ENCODE results near the gene AMER2. TPM values are rescaled to one million over a fixed set of nuclear protein-coding genes. Genes with fewer than 3 reads are reported as not detected.

Gene AMER2, protein sequence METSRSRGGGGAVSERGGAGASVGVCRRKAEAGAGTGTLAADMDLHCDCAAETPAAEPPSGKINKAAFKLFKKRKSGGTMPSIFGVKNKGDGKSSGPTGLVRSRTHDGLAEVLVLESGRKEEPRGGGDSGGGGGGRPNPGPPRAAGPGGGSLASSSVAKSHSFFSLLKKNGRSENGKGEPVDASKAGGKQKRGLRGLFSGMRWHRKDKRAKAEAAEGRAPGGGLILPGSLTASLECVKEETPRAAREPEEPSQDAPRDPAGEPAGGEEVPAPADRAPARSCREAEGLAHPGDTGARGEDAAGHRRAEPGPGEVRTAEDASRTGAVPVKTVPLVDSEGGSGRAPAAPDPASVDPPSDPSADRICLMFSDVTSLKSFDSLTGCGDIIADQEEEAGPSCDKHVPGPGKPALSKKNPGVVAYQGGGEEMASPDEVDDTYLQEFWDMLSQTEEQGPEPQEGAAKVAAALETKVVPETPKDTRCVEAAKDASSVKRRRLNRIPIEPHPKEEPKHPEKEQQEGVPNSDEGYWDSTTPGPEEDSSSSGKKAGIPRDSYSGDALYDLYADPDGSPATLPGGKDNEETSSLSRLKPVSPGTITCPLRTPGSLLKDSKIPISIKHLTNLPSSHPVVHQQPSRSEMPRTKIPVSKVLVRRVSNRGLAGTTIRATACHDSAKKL
- polyA plus RNA-seq = not detected

DNA sequence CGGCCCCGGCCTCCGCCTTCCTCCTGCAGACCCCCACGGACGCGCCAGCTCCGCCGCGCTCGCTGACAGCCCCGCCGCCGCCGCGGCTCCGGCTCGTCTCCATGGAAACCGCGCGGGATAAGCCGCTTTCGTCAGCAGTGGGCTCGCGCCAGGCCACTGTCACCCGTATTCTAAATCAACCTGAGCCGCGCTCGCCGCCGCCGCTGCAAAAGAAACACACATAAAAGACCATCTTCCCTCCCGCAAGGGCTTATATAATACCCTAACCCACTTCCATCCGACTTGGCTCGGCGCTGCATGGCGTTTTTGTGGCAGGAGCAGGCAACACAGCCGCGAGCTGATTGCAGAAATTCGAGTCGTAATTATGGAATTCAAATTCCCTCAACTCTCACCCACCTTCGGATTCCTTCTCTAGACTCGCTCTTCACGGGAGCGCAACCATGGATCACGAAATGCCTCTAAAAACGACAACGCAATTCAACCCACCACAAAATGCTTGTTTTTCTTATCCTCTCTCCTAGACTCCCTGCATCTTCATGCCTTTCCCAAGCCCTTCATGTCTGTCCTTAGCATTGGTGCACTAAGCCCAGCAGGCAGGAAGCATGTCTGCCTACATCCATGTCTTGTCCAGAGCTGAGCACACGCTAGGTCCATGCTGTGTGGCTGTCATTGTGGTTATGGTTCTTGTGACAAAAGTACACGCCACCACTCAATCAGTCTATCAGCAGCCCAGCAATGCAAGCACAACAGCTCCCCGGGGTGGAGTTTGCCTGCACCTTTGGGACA is at the start of gene AMER2:
Gene AMER2 (minus strand): TSS at position 772 of the 786 bp plus-strand sequence. CDS start 669 bp downstream, at position 103.
- Histone ChIP-seq H3K4me1 (ENCODE audit: control insufficient read depth in 2 of 2, insufficient read depth in 2 of 2, low read length in 1 of 2) (peaks cover 4 to 7% of the 10 kb centered on the region in 2 donors), H3K9me3 (ENCODE audit: control insufficient read depth in 2 of 2, insufficient read depth in 1 of 2, low read depth in 1 of 2, low read length in 1 of 2) (no peaks in the 10 kb centered on the region), H3K27ac (ENCODE audit: low read depth in 2 of 2, low read length in 1 of 2) (no peak within 1 kb of the TSS), H3K27me3 (ENCODE audit: control insufficient read depth in 1 of 2, insufficient read depth in 2 of 2, low read length in 2 of 2) (peaks cover 7 to 22% of the 10 kb centered on the region in 2 donors), H3K36me3 (ENCODE audit: control insufficient read depth in 2 of 2, insufficient read depth in 2 of 2, low read length in 1 of 2) (no peaks in the 10 kb centered on the region), H3K4me3 (ENCODE audit: low read depth in 1 of 2, low read length in 2 of 2) (peak within 1 kb of the TSS in 1 of 2 donors; percentile 48)
- 4 to 5% methylated on average over 50 of the region's 50 CpGs for WGBS, 2 donors

DNA sequence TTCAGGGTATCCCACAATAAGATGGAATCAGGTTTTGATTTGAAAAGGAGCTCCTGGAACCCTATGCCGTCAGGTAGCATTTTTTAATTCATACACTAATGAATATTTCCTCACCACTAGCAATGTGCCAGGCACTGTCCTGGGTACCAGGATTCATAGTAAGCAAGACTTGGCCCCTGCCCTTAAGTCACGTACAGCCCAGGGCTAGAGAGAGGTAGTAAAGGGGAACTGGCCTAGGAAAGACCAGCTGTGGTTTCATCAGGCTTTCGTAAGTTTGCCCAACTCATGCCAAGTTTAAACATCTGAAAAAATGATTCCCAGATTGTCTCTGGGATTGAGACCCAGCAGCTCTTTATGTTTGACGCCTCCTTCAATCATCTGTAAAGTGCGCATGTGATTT is 45.9 kb upstream of the AMER2 start:
- Histone ChIP-seq H3K4me1 (ENCODE audit: control insufficient read depth in 2 of 2, insufficient read depth in 2 of 2, low read length in 1 of 2) (peaks cover 2 to 6% of the 10 kb centered on the region in 2 donors), H3K27me3 (ENCODE audit: control insufficient read depth in 1 of 2, insufficient read depth in 2 of 2, low read length in 2 of 2) (no peaks in the 10 kb centered on the region), H3K27ac (ENCODE audit: low read depth in 2 of 2, low read length in 1 of 2) (no peak overlapping the region), H3K36me3 (ENCODE audit: control insufficient read depth in 2 of 2, insufficient read depth in 2 of 2, low read length in 1 of 2) (no peaks in the 10 kb centered on the region), H3K9me3 (ENCODE audit: control insufficient read depth in 2 of 2, insufficient read depth in 1 of 2, low read depth in 1 of 2, low read length in 1 of 2) (no peaks in the 10 kb centered on the region), H3K4me3 (ENCODE audit: low read depth in 1 of 2, low read length in 2 of 2) (no peak overlapping the region)
- WGBS, 2 donors = 69 to 75% methylated on average over 5 of the region's 5 CpGs

DNA sequence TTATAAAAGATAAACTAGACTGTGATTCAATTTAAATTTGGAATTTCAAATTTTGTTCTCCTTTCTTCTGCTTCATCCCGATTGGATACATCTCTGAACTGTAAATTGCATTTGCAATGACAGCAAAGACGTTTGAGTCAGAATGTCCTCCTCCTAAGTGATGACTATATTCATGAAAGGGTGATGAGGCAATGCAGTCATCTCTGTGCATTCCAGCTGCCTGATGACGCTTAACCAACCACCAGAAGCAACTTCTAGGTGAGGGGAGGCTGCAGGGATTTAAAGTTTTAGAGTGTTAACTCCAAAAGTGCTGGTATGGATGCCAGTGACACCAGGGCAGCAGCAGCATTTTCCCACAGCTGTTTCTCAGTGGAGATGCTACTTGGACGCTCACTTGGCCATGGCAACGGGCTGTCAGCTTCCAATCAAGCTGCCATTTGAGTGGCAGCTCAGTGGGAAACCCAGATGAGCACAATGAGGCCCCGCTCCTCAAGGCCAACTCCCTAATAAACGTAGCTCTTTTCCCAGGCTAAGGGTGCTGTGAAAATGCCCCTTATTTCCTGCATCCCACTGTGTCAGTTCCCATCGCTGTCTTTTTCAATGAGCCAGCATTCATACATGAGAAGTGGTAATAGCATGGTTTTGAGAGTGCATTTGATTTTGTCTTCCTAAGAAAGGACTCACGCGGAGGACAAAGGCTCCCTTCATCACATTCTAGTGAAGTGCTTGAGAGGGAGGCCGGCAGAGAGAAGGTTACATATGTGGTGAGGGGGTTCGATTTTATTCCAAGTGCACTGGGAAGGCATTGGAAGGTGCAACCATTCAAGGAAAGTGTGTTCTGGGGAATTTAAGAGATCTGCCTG is 45.2 kb upstream of the AMER2 start:
- no peaks in the 10 kb centered on the region for H3K36me3 ChIP-seq (ENCODE audit: control insufficient read depth in 2 of 2, insufficient read depth in 2 of 2, low read length in 1 of 2)
- H3K4me1 ChIP-seq (ENCODE audit: control insufficient read depth in 2 of 2, insufficient read depth in 2 of 2, low read length in 1 of 2) = peaks cover 2 to 6% of the 10 kb centered on the region in 2 donors
- no peaks in the 10 kb centered on the region for H3K9me3 ChIP-seq (ENCODE audit: control insufficient read depth in 2 of 2, insufficient read depth in 1 of 2, low read depth in 1 of 2, low read length in 1 of 2)
- no peaks in the 10 kb centered on the region for H3K27me3 ChIP-seq (ENCODE audit: control insufficient read depth in 1 of 2, insufficient read depth in 2 of 2, low read length in 2 of 2)
- H3K27ac ChIP-seq (ENCODE audit: low read depth in 2 of 2, low read length in 1 of 2) = no peak overlapping the region
- no peak overlapping the region for H3K4me3 ChIP-seq (ENCODE audit: low read depth in 1 of 2, low read length in 2 of 2)
- 60 to 65% methylated on average over 12 of the region's 12 CpGs for WGBS, 2 donors

DNA sequence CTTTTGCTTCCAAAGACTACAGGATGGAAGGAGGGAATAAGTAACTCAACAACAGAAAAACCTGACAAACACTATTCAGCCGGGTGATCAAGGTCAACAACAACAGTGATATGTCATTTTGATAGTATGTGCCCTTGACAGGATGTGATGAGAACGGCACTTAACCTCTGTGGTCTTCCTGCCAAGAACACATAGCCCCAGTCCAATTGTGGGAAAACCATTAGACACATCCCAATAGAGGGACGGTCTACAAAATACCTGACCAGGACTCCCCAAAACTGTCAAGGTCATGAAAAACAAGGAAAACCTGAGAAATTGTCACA is 43.1 kb upstream of the AMER2 start:
- no peak overlapping the region for H3K4me3 ChIP-seq (ENCODE audit: low read depth in 1 of 2, low read length in 2 of 2)
- peaks cover 2 to 6% of the 10 kb centered on the region in 2 donors for H3K4me1 ChIP-seq (ENCODE audit: control insufficient read depth in 2 of 2, insufficient read depth in 2 of 2, low read length in 1 of 2)
- H3K9me3 ChIP-seq (ENCODE audit: control insufficient read depth in 2 of 2, insufficient read depth in 1 of 2, low read depth in 1 of 2, low read length in 1 of 2) = no peaks in the 10 kb centered on the region
- H3K27ac ChIP-seq (ENCODE audit: low read depth in 2 of 2, low read length in 1 of 2) = no peak overlapping the region
- H3K27me3 ChIP-seq (ENCODE audit: control insufficient read depth in 1 of 2, insufficient read depth in 2 of 2, low read length in 2 of 2) = no peaks in the 10 kb centered on the region
- WGBS, 2 donors = 44 to 62% methylated on average over 3 of the region's 3 CpGs
- H3K36me3 ChIP-seq (ENCODE audit: control insufficient read depth in 2 of 2, insufficient read depth in 2 of 2, low read length in 1 of 2) = no peaks in the 10 kb centered on the region

DNA sequence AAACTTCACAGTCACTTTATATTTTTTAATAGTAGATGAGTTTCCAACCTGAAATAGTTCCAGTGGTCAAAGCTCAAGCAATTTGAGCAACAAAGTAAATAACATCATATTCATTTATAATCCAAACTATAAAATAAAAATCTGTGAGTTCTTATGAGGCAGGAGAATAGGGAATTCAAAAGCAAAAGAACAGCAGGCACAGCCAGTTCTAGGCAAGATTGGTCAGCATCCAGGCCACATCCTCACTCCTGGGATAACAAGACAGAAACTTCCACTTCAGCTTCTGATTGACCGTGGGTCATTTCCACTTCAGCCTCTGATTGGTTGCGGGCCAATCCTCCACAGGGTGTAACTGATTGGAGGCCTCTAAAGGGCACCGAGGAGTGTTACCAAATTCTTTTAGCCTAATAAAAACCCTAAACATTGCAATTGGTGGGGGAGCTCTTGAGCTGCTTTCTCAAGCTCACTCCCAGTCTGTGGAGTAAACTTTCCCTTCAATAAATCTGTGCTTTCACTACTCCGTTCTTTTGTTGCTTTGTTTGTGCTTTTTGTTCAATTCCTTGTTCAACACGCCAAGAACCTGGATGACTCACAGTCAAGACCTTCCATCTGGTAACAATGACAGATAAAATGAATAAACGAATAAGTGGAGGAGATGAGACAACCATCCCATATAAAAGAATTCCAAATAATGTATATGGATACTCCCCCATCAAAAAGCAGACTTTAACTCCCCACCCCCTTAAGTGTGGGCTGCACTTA is 42.6 kb upstream of the AMER2 start:
- Histone ChIP-seq H3K27ac (ENCODE audit: low read depth in 2 of 2, low read length in 1 of 2) (no peak overlapping the region), H3K36me3 (ENCODE audit: control insufficient read depth in 2 of 2, insufficient read depth in 2 of 2, low read length in 1 of 2) (no peaks in the 10 kb centered on the region), H3K27me3 (ENCODE audit: control insufficient read depth in 1 of 2, insufficient read depth in 2 of 2, low read length in 2 of 2) (no peaks in the 10 kb centered on the region), H3K4me1 (ENCODE audit: control insufficient read depth in 2 of 2, insufficient read depth in 2 of 2, low read length in 1 of 2) (peaks cover 2 to 6% of the 10 kb centered on the region in 2 donors), H3K4me3 (ENCODE audit: low read depth in 1 of 2, low read length in 2 of 2) (no peak overlapping the region), H3K9me3 (ENCODE audit: control insufficient read depth in 2 of 2, insufficient read depth in 1 of 2, low read depth in 1 of 2, low read length in 1 of 2) (no peaks in the 10 kb centered on the region)
- 45 to 50% methylated on average over 6 of the region's 6 CpGs for WGBS, 2 donors

DNA sequence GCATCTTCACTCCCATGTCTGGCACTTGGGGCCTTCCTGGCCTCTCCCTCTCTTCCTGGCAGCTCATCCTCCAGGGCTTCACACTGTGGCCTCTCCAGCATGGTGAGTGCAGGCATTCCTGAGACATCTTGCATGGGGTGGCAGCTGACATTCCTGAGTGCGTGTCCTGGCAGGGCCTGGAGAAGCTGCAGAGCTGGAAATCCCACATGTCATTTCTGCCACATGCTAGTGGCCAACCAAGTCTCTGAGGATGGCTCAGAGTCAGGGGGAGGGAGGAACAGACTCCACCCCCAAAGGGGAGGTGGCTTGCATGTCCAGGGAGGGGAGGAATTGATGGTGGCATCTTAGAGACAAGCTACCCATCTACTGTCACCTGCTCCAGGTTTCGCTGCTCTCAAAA is 41.6 kb upstream of the AMER2 start:
- no peak overlapping the region for H3K4me3 ChIP-seq (ENCODE audit: low read depth in 1 of 2, low read length in 2 of 2)
- 67 to 83% methylated on average over 2 of the region's 2 CpGs for WGBS, 2 donors
- peaks cover 2 to 6% of the 10 kb centered on the region in 2 donors for H3K4me1 ChIP-seq (ENCODE audit: control insufficient read depth in 2 of 2, insufficient read depth in 2 of 2, low read length in 1 of 2)
- H3K27ac ChIP-seq (ENCODE audit: low read depth in 2 of 2, low read length in 1 of 2) = no peak overlapping the region
- no peaks in the 10 kb centered on the region for H3K36me3 ChIP-seq (ENCODE audit: control insufficient read depth in 2 of 2, insufficient read depth in 2 of 2, low read length in 1 of 2)
- no peaks in the 10 kb centered on the region for H3K27me3 ChIP-seq (ENCODE audit: control insufficient read depth in 1 of 2, insufficient read depth in 2 of 2, low read length in 2 of 2)
- H3K9me3 ChIP-seq (ENCODE audit: control insufficient read depth in 2 of 2, insufficient read depth in 1 of 2, low read depth in 1 of 2, low read length in 1 of 2) = no peaks in the 10 kb centered on the region

DNA sequence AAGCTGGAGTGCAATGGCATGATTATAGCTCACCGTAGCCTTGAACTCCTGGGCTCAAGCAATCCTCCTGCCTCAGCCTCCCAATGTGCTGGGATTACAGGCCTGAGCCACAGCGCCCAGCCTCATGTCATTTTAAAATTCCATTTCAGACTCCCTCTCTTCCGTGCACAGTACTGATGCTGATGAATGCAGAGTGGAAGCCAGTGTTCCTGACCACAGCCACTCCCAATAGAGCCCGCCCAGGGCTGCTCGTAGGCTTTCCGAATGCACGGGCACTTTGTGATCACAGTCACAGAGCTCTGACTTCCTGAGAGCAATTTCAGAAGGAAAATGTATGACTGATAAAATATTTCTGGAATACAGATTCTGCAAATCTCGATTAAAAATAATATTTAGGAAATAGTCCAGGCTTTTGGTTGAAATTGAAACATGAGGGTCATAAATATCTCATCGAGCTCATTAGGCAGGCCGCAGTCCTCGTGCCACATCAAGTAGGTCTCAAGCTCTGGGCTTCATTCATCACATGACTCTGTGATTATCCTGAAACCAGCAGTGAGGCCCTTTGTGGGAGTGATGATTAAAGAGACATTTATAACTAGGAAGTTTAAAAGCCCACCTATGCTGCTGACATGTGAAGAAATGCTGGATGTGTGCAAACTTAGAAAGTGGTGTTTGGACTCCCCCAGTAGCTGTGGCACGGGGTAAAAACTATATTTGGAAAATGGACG is 38.9 kb upstream of the AMER2 start:
- Histone ChIP-seq H3K9me3 (ENCODE audit: control insufficient read depth in 2 of 2, insufficient read depth in 1 of 2, low read depth in 1 of 2, low read length in 1 of 2) (no peaks in the 10 kb centered on the region), H3K4me1 (ENCODE audit: control insufficient read depth in 2 of 2, insufficient read depth in 2 of 2, low read length in 1 of 2) (peaks cover 2 to 6% of the 10 kb centered on the region in 2 donors), H3K4me3 (ENCODE audit: low read depth in 1 of 2, low read length in 2 of 2) (no peak overlapping the region), H3K27me3 (ENCODE audit: control insufficient read depth in 1 of 2, insufficient read depth in 2 of 2, low read length in 2 of 2) (no peaks in the 10 kb centered on the region), H3K36me3 (ENCODE audit: control insufficient read depth in 2 of 2, insufficient read depth in 2 of 2, low read length in 1 of 2) (no peaks in the 10 kb centered on the region), H3K27ac (ENCODE audit: low read depth in 2 of 2, low read length in 1 of 2) (no peak overlapping the region)
- 71 to 79% methylated on average over 13 of the region's 13 CpGs for WGBS, 2 donors

DNA sequence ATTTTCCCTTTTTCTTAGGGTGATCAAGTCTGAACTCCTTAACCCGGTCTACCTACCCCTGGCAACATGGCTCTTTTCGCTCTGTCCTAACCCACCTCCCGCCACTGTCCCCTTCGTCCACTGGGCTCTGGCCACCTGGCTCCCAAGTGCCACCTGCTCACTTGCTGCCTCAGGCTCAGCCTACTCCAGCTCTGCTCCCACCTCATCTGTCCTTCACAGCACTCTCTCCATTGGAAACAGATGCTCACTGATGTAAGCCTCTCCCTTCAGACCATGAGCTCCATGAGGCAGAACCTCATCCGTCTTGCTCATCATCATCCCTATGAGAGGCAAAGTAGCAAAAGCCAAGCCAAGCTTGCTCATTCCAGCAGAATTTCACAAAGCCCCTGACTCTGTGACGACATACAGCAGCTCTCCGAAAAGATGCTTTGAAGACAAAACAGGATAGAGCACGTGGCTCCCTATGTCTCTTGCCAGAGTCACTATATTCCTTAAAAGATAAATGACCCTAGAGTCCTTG is 35.3 kb upstream of the AMER2 start:
- no peak overlapping the region for H3K27ac ChIP-seq (ENCODE audit: low read depth in 2 of 2, low read length in 1 of 2)
- H3K9me3 ChIP-seq (ENCODE audit: control insufficient read depth in 2 of 2, insufficient read depth in 1 of 2, low read depth in 1 of 2, low read length in 1 of 2) = peaks cover 0 to 4% of the 10 kb centered on the region in 2 donors
- WGBS, 2 donors = 79 to 84% methylated on average over 8 of the region's 8 CpGs
- H3K27me3 ChIP-seq (ENCODE audit: control insufficient read depth in 1 of 2, insufficient read depth in 2 of 2, low read length in 2 of 2) = no peaks in the 10 kb centered on the region
- no peaks in the 10 kb centered on the region for H3K36me3 ChIP-seq (ENCODE audit: control insufficient read depth in 2 of 2, insufficient read depth in 2 of 2, low read length in 1 of 2)
- no peak overlapping the region for H3K4me3 ChIP-seq (ENCODE audit: low read depth in 1 of 2, low read length in 2 of 2)
- H3K4me1 ChIP-seq (ENCODE audit: control insufficient read depth in 2 of 2, insufficient read depth in 2 of 2, low read length in 1 of 2) = no peaks in the 10 kb centered on the region
